GM18867 (cell line): ENCODE data around the gene TAC4.

Source experiments
- ATAC-seq: cut with Tn5 transposase; IDR thresholded peaks from one replicate; pipeline ENCODE4 v1.9.1; 2021; ENCODE audit warnings: mild to moderate bottlenecking, moderate library complexity; ENCODE audit not compliant: unreplicated experiment

Gene TAC4

DNA sequence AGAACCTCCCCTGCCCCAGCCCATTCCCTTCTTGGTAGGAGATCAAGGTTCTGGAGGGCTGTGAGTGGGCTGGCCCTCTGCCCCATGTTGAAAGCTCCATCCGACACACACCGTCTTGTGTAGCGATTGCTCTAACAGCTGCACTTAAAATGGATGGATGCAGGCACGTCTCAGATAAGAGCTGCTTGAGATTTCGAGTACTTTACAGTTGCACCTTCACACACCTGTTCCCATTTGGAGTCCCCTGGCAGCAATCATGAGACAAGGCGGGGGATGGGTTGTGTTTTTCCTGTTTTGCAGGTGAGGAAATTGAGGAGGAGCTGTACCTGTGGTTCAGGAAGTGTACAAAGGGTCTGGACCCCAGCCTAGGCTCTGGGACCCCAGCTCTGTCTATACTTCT, 25.6 kb upstream of the TAC4 start:
- no peak for ATAC-seq

DNA sequence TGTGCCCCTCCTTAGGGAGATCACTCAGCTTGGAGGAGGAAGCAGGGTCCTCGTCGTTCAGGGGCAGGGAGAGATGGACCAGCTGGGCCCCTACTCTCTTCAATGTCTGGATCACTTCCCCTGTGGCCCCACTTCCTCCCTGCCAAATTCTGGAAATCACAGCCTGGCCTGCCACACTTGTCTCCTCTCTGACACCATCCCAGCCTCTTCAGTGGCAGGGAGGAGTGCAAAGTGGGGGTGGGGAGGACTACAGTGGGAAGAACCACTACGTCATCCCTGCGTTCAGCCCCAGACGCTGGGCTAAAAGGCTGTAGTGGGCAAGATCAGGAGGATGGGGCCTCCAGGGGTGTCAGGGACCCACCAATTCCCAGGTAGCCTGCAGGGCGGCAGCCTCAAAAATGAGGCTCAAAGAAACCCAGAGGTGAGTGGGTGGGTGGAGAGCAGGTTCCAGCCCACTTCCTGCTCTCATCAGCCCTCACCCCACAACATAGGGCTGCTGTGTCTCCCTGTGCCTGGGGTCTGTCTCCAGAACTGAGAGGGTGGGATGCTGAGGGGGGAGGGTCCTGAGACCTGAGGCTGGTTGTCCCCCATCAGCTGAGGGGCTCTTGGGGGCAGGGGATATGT, 25.0 kb upstream of the TAC4 start:
- no peak for ATAC-seq

DNA sequence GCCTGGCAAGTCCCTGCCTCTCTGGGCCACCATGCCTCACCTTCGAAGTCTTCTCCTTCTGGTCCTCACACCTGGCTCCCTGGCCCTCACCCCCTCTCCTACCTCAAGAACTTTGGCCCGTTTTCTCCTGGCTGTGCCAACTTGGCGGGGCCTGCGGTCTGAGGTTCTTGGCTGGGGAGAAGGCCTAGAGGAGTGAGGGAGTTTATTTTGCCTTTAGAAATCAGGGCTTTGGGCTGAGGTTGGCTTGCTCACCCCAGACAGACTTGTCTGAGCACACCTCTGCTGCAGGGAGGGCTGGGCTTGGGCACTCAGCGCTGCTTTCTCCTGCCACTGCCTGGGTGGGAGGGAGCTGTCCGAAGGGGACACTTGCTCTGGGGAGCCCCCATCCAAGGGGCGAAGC, 23.3 kb upstream of the TAC4 start:
- no peak for ATAC-seq

DNA sequence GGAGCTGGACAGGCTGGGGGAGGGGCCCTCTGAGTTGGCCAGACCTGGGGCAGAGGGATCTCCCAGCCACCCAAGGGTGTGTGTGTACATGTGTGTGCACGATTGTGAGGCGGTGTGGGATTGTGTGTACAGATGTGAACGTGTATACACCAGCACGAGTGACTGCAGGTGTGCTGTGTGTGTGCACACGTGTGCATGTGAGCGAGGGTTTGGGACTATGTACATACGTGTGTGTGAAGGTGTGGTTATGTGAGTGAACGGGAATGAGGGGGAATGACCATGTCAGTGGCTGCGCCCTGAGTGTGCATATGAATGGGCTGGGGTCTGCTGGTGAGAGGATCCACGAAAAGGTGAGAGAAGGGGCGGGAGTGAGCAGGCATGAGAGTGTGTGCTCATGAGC, 22.4 kb upstream of the TAC4 start:
- ATAC-seq, result no peak

DNA sequence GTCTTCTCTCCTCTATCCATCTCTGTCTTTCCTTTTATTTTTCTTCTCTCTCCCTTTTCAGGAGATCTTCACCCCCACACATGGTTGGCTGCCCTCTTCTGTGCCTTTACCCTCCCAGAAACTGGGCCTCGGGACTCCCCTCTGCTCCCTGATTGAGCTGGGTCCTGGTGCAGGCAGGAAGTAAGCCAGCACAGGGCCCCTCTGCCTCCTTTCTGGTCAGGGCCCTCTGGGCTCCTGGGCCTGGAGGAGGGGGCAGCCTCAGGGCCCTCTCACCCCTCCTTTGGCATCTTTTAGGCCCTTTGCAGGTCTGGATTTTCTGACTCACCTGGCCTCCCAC, 21.1 kb upstream of the TAC4 start:
- ATAC-seq, result no peak

DNA sequence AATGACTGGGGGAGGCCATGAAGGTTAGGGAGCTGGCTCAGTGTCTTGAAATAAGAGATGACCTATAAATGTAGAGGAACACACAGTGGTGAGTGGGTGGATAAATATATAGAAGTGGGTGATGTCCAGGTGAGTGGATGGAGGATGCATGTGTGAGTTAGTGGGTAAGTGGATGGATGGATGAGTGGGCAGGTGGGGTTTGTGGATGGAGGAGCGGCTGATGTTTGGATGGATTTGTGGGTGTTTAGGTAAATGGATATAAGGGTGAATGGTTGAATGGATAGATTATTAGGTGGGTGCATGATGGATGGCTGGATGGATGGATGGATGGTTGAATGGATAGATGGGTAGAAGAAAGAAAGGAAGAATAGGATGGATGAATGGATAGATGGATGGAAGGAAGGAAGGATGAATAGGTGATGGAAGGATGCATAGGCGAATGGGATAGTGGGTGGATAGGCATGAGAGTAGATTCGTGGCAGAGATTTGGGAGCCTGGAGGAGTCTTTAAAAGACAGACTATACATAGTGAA, 19.1 kb upstream of the TAC4 start:
- ATAC-seq, result no peak

DNA sequence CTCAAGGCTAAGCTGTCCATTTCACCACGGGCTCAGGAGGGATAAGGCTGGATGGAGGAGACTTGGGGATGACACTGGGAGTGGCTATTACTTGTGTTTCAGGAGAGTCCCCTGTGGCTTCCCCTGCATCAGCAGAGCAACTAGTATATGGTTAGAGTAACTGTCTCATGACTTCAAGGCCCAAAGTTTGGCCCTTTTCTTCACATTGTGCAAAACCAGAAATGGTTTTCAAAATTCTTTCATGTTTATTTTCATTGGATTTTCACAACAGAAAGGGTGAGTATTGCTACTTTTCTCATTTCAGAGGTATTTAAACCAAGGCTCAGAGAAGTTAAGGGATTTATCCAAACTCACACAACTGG, 18.1 kb upstream of the TAC4 start:
- ATAC-seq, result no peak

DNA sequence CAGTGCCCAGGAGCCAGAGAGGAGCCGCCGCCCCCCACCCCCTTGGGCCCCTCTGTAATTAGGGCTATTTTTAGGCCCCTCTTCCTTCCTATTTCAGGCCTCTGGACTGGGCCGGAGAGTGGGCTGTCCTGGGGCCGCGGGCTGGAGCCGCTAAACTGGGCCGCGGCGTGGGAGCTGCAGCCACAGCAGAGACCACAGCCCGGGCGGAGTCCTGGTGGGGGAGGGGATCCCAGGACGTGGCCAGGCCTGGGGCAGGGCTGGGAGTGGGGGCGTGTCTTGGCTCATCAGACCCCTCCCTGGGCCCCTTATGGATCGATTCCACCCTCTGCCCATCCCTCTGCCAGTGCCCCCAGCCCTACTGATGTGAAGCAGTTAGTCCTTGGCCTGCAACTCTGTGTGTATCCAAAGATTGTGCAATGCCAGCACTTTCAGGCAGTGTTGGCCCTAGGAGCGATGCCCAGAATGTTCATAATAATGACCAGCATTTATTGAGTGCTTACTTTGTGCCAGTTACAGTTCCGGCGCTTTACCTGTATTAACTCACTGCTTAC, 15.0 kb upstream of the TAC4 start:
- no peak for ATAC-seq

DNA sequence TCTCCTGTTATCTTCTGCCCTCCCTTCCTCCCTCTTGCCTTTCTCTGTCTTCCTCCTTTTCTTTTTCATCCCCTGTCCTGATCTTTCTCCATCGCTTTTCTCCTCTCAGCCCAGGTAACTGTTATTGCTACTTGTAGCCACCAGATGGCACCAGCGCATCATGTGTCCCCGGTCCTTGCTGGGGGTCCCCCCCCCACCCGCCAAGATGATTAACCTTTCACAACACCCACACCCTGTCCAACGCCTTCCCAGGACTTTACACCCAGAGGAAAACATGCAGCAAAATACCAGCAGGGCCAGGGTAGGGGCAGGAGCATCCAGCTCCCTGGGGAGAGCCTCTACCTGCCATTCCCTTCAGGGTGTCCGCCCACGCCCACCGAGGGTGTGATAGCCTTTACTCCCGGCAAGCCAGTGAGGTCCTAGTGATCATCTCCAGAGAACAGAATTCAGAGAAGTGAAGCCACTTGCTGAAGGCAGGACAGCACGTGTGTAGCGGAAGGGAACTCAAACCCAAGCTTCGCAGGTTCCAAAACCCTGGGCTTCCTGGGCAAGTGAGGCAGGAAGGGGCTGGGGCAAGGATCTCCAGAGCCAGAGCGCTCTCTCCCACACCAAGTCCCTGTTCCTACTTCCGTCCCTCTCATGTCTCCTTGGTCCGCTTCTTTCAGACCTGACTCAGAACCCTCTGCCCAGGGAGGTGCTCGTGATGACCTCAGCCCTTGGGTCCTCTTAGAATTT, 13.4 kb upstream of the TAC4 start:
- ATAC-seq, result no peak

DNA sequence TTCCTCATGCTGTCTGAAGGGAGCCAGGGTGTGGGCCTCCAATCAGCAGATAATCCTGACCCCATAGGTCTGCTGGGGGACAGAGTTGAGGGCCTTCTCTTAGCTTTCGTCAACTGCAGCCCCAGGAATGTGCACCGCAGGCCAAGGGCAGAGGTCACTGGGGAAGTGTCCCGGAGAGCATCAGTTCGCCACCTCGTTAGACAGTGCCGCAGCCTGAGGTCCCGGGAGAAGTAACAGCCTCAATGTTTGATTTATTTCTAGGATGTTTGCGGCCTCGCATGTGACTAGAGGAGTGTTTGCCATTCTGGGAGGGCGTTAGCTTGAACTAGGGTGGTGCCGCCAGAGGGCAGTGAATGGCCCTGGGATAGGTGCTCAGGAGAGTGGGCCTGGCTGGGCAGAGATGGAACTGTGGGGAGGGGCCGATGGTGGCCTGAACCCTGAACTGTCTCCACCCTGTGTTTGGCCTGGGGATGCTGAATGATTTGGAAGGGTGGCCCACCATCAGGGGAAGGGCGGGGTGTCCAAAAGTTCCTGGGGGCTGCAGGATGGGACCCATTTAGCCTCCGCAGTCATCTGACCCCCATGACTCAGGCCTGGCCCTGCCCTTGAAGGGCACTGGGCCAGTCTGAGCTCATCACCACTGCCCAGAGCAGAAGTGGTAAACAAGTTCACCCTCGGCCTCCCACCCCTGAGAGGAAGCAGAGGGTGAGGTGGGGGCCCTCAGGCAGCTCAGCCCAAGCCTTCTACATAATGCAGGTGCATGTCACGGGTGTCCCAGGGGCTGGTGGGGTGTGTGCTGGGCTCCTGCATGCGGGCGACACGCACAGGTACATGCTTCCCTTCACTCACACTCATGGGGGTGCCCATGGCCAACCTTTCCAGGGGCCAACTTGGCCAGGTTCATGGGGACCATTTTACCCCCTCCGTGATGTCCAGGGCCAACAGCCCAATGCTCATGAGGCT, 12.4 kb upstream of the TAC4 start:
- no peak for ATAC-seq

DNA sequence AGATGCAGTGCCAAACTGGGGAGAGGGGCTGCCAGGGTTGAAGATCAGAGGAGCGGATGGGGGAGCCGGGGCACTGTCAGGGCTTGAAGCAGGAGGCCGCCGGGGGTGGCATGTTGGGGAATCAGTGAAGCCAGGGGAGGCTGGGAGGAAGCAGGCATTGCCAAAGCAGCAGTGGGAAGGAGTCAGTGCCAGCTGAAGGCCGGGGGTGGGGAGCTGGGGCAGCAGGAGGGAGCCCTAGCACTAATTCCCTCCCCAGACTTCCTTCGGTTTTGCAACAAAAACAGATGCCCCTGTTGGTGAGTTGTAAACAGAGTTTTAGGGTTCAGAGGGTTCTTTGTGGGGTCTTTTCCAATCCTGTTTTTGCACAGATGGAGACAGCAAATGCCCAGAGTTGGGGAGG, 10.9 kb upstream of the TAC4 start:
- ATAC-seq, result no peak

DNA sequence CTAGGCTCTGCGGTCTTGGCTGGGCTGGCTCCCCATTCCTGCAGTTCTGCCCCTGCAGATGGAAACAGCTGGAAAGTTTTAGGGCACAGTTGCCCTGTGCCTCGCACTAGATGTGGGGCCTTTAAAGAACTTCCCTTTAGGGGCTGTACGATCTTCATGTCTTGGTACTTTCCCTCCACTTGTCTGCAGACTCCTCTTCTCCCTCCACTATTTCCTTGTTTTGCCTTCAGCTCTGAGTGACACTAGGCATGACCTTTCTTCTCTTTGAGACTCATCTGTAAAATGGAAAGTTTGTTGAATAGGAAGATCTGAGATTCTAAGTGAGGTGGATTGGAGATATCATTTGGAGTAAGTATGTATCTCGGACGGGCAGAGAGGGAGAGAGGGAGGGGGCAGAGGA, 6.3 kb upstream of the TAC4 start:
- ATAC-seq, result no peak

DNA sequence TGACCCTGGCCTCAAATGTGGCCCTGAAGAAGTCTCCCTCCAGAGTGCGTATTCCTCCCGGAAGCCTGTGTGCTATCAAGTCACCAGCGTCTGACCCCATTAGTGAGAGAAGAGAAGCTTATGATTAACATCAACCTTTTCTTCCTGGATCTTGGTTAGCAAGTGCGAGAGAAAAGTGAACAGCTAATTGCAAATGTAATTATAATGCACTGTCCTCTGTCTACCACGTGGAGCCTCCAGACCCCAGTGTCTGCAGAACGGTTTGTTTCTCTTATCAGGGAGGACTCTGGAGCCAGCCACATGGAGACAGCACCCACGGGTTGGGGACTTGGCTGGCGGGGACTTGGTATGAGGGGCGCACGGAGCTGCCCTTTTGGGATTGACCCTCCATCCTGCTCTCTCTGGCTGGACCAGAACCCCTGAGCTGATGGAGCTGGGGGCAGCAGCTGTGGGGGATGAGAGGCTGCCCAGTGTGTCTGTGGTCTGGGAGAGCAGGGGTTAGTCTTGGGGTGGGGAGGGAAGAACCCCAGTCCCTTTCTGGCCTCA, 5.7 kb upstream of the TAC4 start:
- ATAC-seq, result no peak

DNA sequence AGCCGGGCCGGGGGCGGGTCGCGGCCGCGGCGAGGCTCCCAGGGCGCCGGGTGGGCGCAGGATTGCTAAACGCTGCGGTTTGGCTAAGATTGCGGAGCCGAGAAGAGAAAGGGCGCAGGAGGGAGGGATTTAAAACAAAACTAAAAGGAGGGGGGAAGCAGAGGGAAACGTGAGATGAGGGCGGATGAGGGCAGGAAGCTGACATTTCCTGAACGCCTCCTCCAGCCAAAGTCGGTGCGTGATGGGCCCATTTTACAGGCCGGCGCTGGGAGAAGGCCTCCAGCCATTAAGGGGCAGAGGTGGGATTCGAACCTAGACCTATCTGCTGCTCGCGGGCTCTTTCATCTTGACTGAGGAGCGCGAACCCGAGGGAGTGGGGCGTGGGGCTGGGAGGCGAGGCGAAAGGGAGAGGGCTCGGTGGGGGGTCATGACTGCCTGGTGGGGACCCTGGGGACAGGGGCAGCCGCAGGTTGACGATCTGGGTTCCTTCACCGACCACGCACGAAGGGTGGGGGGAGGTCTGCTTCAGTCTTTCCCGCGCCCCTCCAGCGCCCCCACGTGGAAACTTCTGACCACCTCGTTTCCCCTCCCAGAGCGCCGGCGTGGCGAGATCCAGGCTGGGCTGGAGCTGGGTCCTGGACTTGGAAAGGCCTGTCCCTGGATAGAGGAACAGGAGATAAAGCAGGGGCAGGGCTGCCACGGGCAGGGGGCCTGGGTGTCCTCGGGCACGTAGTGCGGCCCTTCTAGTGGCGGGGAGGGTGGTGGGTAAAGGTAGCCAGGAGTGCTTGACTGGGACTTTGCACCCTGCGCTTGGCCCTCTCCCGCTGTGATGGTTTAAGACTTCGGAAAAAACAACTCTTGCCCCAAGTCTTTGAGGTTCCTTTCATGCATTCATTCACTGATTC, 3.8 kb upstream of the TAC4 start:
- ATAC-seq, result no peak

DNA sequence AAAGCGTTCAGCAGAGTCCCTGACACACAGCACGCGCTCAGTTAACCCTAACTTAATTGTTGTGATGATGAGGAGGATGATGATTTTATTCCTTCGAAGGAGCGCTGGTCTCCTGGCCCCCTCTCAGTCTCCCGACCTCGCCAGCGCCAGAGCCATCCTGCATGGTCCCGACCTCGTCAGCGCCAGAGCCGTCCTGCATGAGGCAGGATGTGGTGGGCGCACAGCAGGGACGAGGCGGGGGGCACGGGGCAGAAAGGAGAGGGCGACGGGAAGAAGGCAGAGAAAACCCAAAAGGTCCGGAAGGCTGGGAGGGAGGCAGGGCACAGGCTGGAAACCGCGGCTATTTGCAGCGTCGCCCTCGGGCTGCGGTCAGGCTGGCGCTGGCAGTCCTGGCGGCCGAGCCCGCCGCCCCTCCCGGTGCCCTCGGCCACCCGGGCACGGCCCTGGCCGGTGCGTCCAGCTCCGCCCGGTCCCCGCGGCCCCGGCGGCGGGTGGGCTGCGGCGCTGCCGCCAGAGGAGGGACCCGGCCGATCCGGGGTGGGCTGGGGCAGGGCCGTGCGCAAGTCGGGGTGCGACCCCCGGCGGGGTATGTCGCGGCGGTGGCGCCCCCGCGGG, 3.0 kb upstream of the TAC4 start:
- ATAC-seq, result no peak

DNA sequence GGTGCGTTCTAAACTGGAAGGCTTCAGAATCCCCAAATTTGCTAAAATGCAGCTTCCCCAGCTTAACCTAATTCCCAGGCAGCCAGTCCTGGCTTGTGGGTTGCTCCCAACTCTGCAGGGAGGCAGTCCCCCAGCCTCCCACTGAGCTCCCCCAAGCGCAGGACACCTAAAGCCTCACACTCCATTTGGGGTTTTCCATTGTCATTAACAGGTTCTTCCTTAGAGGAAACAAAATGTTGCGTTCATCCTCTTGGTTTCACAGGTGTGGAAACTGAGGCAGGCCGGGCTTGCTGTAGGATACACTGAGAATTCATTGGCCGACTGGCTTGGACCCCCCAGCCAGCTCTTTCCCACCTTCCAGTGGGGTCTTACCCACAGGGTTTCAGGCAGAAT, 2.3 kb upstream of the TAC4 start:
- ATAC-seq, result no peak

DNA sequence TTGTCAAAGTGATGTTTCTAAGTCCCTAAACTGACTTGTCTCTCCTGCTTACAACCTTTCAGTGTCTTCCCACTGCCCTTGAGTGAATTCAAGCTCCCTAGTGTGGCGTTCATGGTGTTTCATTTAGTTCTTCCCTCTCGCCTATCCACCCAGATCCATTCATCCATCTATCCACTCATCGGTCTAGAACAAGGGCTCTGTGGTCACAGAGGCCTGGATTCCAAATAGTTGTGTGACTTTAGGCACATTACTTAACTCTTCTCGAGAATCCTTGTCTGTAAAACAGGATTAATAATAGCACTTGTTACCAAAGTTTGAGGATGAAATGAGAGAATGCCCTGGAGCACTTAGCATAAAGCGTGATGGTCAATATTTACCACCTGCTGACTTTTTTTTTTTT, 870 bp upstream of the TAC4 start:
- ATAC-seq, result no peak

DNA sequence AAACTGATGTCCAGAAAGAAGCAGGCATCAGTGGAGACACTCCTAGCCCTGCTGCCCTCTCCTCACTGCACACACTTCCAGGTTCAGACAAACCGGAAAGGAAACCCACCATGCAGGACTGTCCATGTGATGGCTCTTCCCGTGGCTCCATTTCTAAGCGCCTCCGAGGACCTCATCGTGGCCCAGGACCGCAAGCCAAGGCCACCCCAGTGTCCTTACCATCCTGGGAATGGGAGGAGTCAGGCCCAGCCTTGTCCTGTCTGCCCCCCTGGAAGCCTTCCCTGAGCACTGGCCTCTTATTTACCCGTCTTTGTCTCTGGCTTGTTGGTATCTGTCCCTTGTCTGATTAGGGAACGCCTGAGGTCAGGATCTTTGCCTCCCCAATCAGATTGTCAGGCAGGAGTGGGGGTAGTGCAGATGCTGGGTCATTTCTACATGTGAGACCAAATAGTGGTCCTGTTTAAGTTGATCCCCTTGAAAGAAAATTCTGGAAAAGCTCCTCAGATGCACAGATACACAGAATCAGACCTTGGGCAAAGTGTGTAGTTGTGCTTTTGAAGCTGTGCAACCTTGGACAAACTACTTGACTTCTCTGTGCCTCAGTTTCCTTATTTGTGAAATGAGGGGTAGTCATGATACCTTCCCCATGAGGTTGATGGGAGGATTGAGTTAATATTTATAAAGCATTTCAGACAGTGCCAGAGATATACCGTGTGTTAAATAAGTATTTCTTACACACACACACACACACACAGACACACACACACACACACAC, 744 bp downstream of the TAC4 start:
- ATAC-seq, result no peak

DNA sequence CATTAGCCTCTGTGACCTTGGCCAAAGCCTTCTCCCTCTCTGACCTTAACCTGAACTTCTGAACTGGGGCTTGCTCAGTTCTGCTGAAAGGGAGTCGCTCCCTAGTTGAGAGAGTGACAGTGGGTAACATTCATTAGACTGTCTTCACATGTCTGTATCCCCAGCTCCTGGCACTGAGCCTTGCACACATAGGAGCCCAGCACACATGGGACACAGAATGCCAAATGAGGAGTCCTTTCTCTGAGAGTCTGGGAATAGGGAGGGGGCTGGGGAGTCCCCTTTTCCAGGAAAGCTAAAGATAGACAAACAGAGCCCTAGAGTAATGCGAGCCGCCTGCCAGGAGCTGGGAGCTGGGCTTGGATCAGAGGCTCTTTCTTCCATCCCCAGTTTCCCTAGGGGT, 2.5 kb downstream of the TAC4 start:
- ATAC-seq, result no peak
